BLaER1 (cell line): ENCODE data around the gene ASB2.

ENCODE experiments used
- H3K27ac ChIP-seq: shearing (Covaris generic); formaldehyde crosslinking; 2 replicates; pipeline ENCODE4 v1.8.1; 2022
- H3K27me3 ChIP-seq: shearing (Covaris generic); formaldehyde crosslinking; 2 replicates; pipeline ENCODE4 v1.8.1; 2022
- H3K36me3 ChIP-seq: shearing (Covaris generic); formaldehyde crosslinking; 2 replicates; pipeline ENCODE4 v1.8.1; 2022
- H3K4me1 ChIP-seq: shearing (Covaris generic); formaldehyde crosslinking; 2 replicates; pipeline ENCODE4 v1.8.1; 2022
- H3K4me2 ChIP-seq: shearing (Covaris generic); formaldehyde crosslinking; 2 replicates; pipeline ENCODE4 v1.8.1; 2022
- H3K4me3 ChIP-seq: shearing (Covaris generic); formaldehyde crosslinking; 2 replicates; pipeline ENCODE4 v1.8.1; 2022
- H3K9ac ChIP-seq: shearing (Covaris generic); formaldehyde crosslinking; 2 replicates; pipeline ENCODE4 v1.8.1; 2022
- H3K9me3 ChIP-seq: shearing (Covaris generic); formaldehyde crosslinking; 2 replicates; pipeline ENCODE4 v1.8.1; 2022
- H4K20me1 ChIP-seq: shearing (Covaris generic); formaldehyde crosslinking; 2 replicates; pipeline ENCODE4 v1.8.1; 2022
- Cebpa-rat ChIP-seq: shearing (Covaris generic); IDR thresholded peaks from 2 replicates; pipeline ENCODE4 v1.8.1; 2022

ASB2 gene

GRCh38 chr14:94016446-94016976 is 40.1 kb upstream of the ASB2 start:
- Histone ChIP-seq H3K9me3 (no peaks in the 10 kb centered on the region), H3K27me3 (no peaks in the 10 kb centered on the region), H4K20me1 (no peaks in the 10 kb centered on the region; the same call in 1 of the 2 replicates), H3K4me3 (no peak overlapping the region), H3K27ac (no peak overlapping the region), H3K4me2 (no peak overlapping the region), H3K4me1 (peaks cover 16% of the 10 kb centered on the region), H3K36me3 (no peaks in the 10 kb centered on the region), H3K9ac (no peak overlapping the region)
- TF ChIP-seq Cebpa-rat = no peak

GRCh38 chr14:94015223-94015622 is 38.9 kb upstream of the ASB2 start:
- no peaks in the 10 kb centered on the region for H3K9me3 ChIP-seq
- no peak overlapping the region for H3K4me3 ChIP-seq
- no peaks in the 10 kb centered on the region for H3K36me3 ChIP-seq
- no peak overlapping the region for H3K27ac ChIP-seq
- H3K9ac ChIP-seq = no peak overlapping the region
- H3K4me1 ChIP-seq = peaks cover 22% of the 10 kb centered on the region
- no peak overlapping the region for H3K4me2 ChIP-seq
- no peaks in the 10 kb centered on the region for H3K27me3 ChIP-seq
- no peaks in the 10 kb centered on the region for H4K20me1 ChIP-seq
- no peak for TF ChIP-seq Cebpa-rat

- TF ChIP-seq Cebpa-rat = no peak
- Histone ChIP-seq H3K36me3 (no peaks in the 10 kb centered on the region), H3K9me3 (no peaks in the 10 kb centered on the region), H3K4me2 (no peak overlapping the region), H3K4me1 (peaks cover 31% of the 10 kb centered on the region), H3K4me3 (no peak overlapping the region), H3K27ac (no peak overlapping the region), H4K20me1 (no peaks in the 10 kb centered on the region), H3K27me3 (no peaks in the 10 kb centered on the region), H3K9ac (no peak overlapping the region)
These were observed 38.0 kb upstream of the ASB2 start for GRCh38 chr14:94014382-94014781.

DNA sequence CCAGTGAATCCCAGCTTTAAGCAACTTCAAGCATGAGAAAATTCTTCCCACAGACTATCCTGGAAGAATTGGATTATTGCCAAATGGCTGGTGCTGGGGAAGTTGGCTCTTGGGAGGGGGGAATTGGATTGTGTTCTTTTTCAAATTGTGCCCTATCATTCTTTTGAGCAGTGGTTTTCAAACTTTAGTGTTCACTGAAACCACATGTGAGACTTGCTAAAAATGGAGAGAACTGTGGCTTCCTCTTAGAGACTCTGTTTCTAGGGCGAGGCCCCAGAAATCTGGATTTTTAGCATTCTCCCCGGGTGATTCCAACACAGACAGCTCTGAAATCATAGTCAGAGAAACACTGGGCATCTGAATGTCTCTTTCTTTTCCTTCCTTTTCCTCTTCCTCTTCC is 35.4 kb upstream of the ASB2 start:
- Histone ChIP-seq H3K9ac (no peak overlapping the region), H3K4me1 (peaks cover 35% of the 10 kb centered on the region), H3K27me3 (no peaks in the 10 kb centered on the region), H3K4me2 (peak overlapping the region; percentile 72), H4K20me1 (no peaks in the 10 kb centered on the region), H3K9me3 (no peaks in the 10 kb centered on the region), H3K36me3 (no peaks in the 10 kb centered on the region), H3K4me3 (no peak overlapping the region; the same call in 1 of the 2 replicates), H3K27ac (no peak overlapping the region)
- no peak for TF ChIP-seq Cebpa-rat

GRCh38 chr14:94010625-94011024 is 34.3 kb upstream of the ASB2 start:
- TF ChIP-seq Cebpa-rat = no peak
- Histone ChIP-seq H3K27ac (no peak overlapping the region), H3K36me3 (no peaks in the 10 kb centered on the region), H3K4me3 (no peak overlapping the region), H3K9me3 (no peaks in the 10 kb centered on the region), H3K4me2 (peak overlapping the region; percentile 72; the same call in 1 of the 2 replicates), H3K9ac (no peak overlapping the region), H3K4me1 (peaks cover 35% of the 10 kb centered on the region), H3K27me3 (no peaks in the 10 kb centered on the region), H4K20me1 (no peaks in the 10 kb centered on the region)

DNA sequence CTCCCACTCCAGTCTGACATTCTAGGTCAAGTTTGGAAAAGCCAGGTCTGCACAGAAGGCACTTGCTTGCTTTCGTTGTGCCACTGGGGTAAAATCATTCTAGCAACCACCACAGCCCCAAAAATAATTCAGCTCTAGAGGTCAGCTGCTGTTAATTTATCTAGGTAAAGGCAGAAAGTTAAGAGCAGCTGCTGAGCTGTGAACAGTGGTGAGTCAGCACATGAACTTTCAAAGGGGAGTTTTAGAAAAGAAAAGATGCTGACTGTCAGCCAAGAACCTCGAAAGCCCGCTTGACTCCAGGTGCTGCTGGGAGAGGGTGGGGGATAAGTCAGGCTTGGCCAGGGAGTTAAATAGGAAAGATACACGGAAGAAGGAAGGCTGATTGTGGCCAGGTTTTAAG is 33.4 kb upstream of the ASB2 start:
- H3K4me1 ChIP-seq = peaks cover 35% of the 10 kb centered on the region
- TF ChIP-seq Cebpa-rat = no peak
- H3K4me2 ChIP-seq = peak overlapping the region; percentile 72
- no peaks in the 10 kb centered on the region for H3K27me3 ChIP-seq
- no peaks in the 10 kb centered on the region for H3K36me3 ChIP-seq
- H3K9me3 ChIP-seq = no peaks in the 10 kb centered on the region
- no peak overlapping the region for H3K4me3 ChIP-seq
- no peaks in the 10 kb centered on the region for H4K20me1 ChIP-seq
- no peak overlapping the region for H3K27ac ChIP-seq
- no peak overlapping the region for H3K9ac ChIP-seq

DNA sequence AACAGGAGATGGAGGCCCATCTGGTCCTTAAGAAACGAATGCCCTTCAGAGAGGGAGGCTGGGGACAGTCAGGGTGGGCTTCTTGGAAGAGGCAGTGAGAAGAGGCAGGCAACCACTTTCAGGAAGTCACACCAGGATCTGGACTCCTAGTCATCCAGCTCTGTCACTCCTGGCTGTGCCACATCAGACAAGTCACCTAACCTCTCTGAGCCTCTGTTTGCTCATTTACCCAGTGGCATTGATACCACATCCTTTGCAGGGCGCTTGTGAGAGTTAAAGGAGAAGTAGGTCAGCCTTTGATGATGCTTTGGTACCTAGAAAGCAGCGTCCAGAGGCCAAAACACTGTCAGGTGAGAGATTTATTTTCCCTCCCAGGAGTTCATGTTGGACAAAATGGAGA is 31.9 kb upstream of the ASB2 start:
- Histone ChIP-seq H3K36me3 (no peaks in the 10 kb centered on the region), H3K9ac (no peak overlapping the region), H4K20me1 (no peaks in the 10 kb centered on the region), H3K4me3 (no peak overlapping the region), H3K4me2 (no peak overlapping the region), H3K27me3 (no peaks in the 10 kb centered on the region), H3K4me1 (peaks cover 35% of the 10 kb centered on the region), H3K9me3 (no peaks in the 10 kb centered on the region), H3K27ac (no peak overlapping the region)
- TF ChIP-seq Cebpa-rat = no peak

GRCh38 chr14:94005324-94006073 is 29.1 kb upstream of the ASB2 start:
- no peak for TF ChIP-seq Cebpa-rat
- Histone ChIP-seq H3K4me2 (no peak overlapping the region), H3K4me3 (no peak overlapping the region), H3K9me3 (no peaks in the 10 kb centered on the region), H3K27ac (no peak overlapping the region), H3K4me1 (peaks cover 23% of the 10 kb centered on the region), H3K36me3 (no peaks in the 10 kb centered on the region), H4K20me1 (no peaks in the 10 kb centered on the region), H3K9ac (no peak overlapping the region), H3K27me3 (no peaks in the 10 kb centered on the region)

- no peak overlapping the region for H3K4me3 ChIP-seq
- no peak overlapping the region for H3K27ac ChIP-seq
- no peaks in the 10 kb centered on the region for H3K36me3 ChIP-seq
- no peak overlapping the region for H3K4me2 ChIP-seq
- H3K4me1 ChIP-seq = peaks cover 9% of the 10 kb centered on the region
- no peaks in the 10 kb centered on the region for H3K27me3 ChIP-seq
- H4K20me1 ChIP-seq = no peaks in the 10 kb centered on the region
- no peak overlapping the region for H3K9ac ChIP-seq
- no peaks in the 10 kb centered on the region for H3K9me3 ChIP-seq
- TF ChIP-seq Cebpa-rat = no peak
These were observed 27.6 kb upstream of the ASB2 start for GRCh38 chr14:94004015-94004414.

- Histone ChIP-seq H3K4me2 (no peak overlapping the region), H3K9me3 (no peaks in the 10 kb centered on the region), H4K20me1 (no peaks in the 10 kb centered on the region), H3K4me1 (peaks cover 8% of the 10 kb centered on the region), H3K4me3 (no peak overlapping the region), H3K9ac (no peak overlapping the region), H3K27me3 (no peaks in the 10 kb centered on the region), H3K27ac (no peak overlapping the region), H3K36me3 (no peaks in the 10 kb centered on the region)
- TF ChIP-seq Cebpa-rat = no peak
These were observed 27.0 kb upstream of the ASB2 start for GRCh38 chr14:94003397-94003796.
